Panc1 (cell line): ENCODE measurements around the gene ZFAND6. TPM values are rescaled to one million over a fixed set of nuclear protein-coding genes. Genes with fewer than 3 reads are reported as not detected.
"Not testable (repeated sequence)": the region's sequence is repeated elsewhere in the genome, so short reads cannot be mapped to it uniquely, and the experiment has no call there.

Source experiments
- ATAC-seq: fragments of 200-7000 bp; cut with Tn5 transposase; 2 replicates; pipeline ENCODE4 v1.9.1; 2020; ENCODE audit warnings: mild to moderate bottlenecking, moderate library complexity
- BruUV-seq: library from RNA; stranded (reverse); fragments of 400-500 nt; replicated peaks from 2 replicates; lab custom pipeline; 2021; lab: Mats Ljungman, UMichigan
- CTCF ChIA-PET: fragments of 300-600 bp; sonication (Branson Sonifier 250); formaldehyde crosslinking; loops from one replicate; lab custom pipeline; 2022; ENCODE audit warnings: antibody characterized with exemption; lab: Charles Lee
- POLR2A ChIA-PET: fragments of 300-600 bp; sonication (Branson Sonifier 250); formaldehyde crosslinking; loops from one replicate; lab custom pipeline; 2022; ENCODE audit warnings: antibody characterized with exemption; lab: Charles Lee
- DNase-seq: peaks from one replicate; pipeline ENCODE4 v3.0.0-alpha.2; 2010; ENCODE audit warnings: low read depth, low spot score
- H3K27ac ChIP-seq: 2 replicates; pipeline ENCODE4 v1.5.1; 2011; ENCODE audit warnings: mild to moderate bottlenecking, low read length, inconsistent platforms
- H3K27me3 ChIP-seq: fragments of 200-500 bp; sonication (Bioruptor generic); 2 replicates; pipeline ENCODE4 v1.6.0; 2014; ENCODE audit warnings: low read length, inconsistent platforms; ENCODE audit not compliant: control insufficient read depth, insufficient read depth
- H3K36me3 ChIP-seq: fragments of 200-500 bp; sonication (Bioruptor generic); 2 replicates; pipeline ENCODE4 v1.5.1; 2014; ENCODE audit warnings: inconsistent platforms, mild to moderate bottlenecking, low read length, moderate library complexity; ENCODE audit not compliant: control insufficient read depth, insufficient read depth
- H3K4me1 ChIP-seq: 2 replicates; pipeline ENCODE4 v1.5.1; 2011; ENCODE audit warnings: inconsistent platforms, mild to moderate bottlenecking, low read length, moderate library complexity; ENCODE audit not compliant: control insufficient read depth, insufficient read depth
- H3K4me3 ChIP-seq, 2 experiments: 2 replicates each; pipeline ENCODE4 v1.5.1; 2011 to 2012; ENCODE audit warnings: low read depth in 2 of 2, low read length in 2 of 2, mild to moderate bottlenecking in 2 of 2, inconsistent platforms in 1 of 2, moderate library complexity in 1 of 2
- H3K9me3 ChIP-seq: fragments of 200-500 bp; sonication (Bioruptor generic); 2 replicates; pipeline ENCODE4 v1.5.1; 2014; ENCODE audit warnings: low read depth, mild to moderate bottlenecking, inconsistent platforms, low read length, moderate library complexity; ENCODE audit not compliant: control insufficient read depth, insufficient read depth
- POLR2AphosphoS5 ChIP-seq: IDR thresholded peaks from 2 replicates; pipeline ENCODE4 v1.6.1; 2012; ENCODE audit warnings: mild to moderate bottlenecking, low read depth, low read length, moderate library complexity
- SIN3A ChIP-seq: IDR thresholded peaks from 2 replicates; pipeline ENCODE4 v1.6.1; 2012; ENCODE audit warnings: low read depth, mild to moderate bottlenecking, low read length, moderate library complexity, borderline replicate concordance; ENCODE audit not compliant: insufficient read depth
- TCF7L2 ChIP-seq: IDR thresholded peaks from 2 replicates; pipeline ENCODE4 v1.6.1; 2011; ENCODE audit warnings: mild to moderate bottlenecking, low read depth, low read length, inconsistent platforms
- in situ Hi-C: cut with HindIII; loops from 2 replicates; pipeline ENCODE4 v1.10.0; 2016; ENCODE audit warnings: low sequenced_read_pairs, low pct_unique_long_range_greater_than_20kb
- intact Hi-C: fragments of 100-400 bp; cut with micrococcal nuclease; formaldehyde crosslinking; loops from one replicate; pipeline ENCODE4 v1.10.0; 2022; ENCODE audit not compliant: unreplicated experiment
- total RNA-seq: library from RNA; stranded (reverse); gene quantifications from one replicate; pipeline ENCODE4 v1.2.1, GENCODE V29; 2021; ENCODE audit not compliant: unreplicated experiment
- TF ChIP-seq, protein P1 (sequence below): fragments of 450-650 bp; IDR thresholded peaks from 2 replicates; pipeline ENCODE4 v1.5.1; 2017; ENCODE audit warnings: mild to moderate bottlenecking
- TF ChIP-seq, protein P2 (sequence below), 2 experiments: IDR thresholded peaks; 2 replicates each; pipeline ENCODE4 v1.6.1; 2011 to 2012; ENCODE audit warnings: low read depth in 2 of 2, control low read depth in 1 of 2, low read length in 1 of 2, mild to moderate bottlenecking in 1 of 2, moderate library complexity in 1 of 2; ENCODE audit not compliant: insufficient read depth in 1 of 2

Gene ZFAND6
- total RNA-seq, 1 experiment from 2014 or later = 73.0 TPM

DNA sequence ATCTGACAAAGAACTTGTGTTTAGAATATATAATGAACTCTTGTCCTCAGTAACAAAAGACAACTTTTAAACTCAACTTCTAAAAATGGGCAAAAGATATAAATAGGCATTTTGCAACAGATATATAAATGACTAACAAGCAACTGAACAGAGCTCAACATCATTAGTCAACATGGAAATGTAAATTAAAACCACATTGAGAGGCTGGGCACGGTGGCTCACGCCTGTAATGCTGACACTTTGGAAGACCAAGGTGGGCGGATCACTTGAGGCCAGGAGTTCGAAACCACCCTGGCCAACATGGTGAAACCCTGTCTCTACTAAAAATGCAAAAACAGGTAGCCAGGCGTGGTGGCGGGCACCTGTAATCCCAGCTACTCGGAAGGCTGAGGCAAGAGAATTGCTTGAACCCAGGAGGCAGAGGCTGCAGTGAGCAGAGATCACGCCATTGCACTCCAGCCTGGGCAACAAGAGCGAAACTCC, 48.4 kb upstream of the ZFAND6 start:
- H3K27me3 ChIP-seq, CTCF ChIA-PET, H3K9me3 ChIP-seq, POLR2A ChIA-PET, ATAC-seq, BruUV-seq, in situ Hi-C loops, intact Hi-C loops, DNase-seq, H3K4me3 ChIP-seq, H3K27ac ChIP-seq, H3K4me1 ChIP-seq, H3K36me3 ChIP-seq: not testable (repeated sequence)

DNA sequence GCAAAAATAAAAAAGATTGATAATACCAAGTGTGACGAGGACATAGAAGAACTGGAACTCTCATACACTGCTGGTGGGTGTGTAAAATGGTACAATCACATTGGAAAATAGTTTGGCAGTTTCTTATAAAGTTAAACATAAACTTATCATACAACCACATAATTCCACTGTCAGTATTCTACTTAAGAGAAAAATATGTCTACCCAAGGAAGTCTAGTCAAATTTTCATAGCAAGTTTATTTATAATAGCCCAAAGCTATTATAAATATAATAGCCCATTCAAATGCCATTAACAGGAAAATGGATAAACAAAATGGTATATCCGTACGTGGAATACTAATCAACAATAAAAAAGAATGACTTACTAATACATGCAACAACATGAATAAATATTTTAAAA, 47.9 kb upstream of the ZFAND6 start:
- no peaks in the 10 kb centered on the region for H3K27me3 ChIP-seq
- BruUV-seq = no TSS peak
- intact Hi-C loops = no loop called here
- no peak overlapping the region for H3K27ac ChIP-seq
- H3K4me3 ChIP-seq = no peak overlapping the region
- no peaks in the 10 kb centered on the region for H3K4me1 ChIP-seq
- no peaks in the 10 kb centered on the region for H3K9me3 ChIP-seq
- ATAC-seq (no peak), DNase-seq (no peak)
- ChIA-PET CTCF (no interaction called here), POLR2A (no interaction called here)
- H3K36me3 ChIP-seq = no peaks in the 10 kb centered on the region
- TF ChIP-seq POLR2AphosphoS5 = no peak
- TF ChIP-seq, protein P1, sequence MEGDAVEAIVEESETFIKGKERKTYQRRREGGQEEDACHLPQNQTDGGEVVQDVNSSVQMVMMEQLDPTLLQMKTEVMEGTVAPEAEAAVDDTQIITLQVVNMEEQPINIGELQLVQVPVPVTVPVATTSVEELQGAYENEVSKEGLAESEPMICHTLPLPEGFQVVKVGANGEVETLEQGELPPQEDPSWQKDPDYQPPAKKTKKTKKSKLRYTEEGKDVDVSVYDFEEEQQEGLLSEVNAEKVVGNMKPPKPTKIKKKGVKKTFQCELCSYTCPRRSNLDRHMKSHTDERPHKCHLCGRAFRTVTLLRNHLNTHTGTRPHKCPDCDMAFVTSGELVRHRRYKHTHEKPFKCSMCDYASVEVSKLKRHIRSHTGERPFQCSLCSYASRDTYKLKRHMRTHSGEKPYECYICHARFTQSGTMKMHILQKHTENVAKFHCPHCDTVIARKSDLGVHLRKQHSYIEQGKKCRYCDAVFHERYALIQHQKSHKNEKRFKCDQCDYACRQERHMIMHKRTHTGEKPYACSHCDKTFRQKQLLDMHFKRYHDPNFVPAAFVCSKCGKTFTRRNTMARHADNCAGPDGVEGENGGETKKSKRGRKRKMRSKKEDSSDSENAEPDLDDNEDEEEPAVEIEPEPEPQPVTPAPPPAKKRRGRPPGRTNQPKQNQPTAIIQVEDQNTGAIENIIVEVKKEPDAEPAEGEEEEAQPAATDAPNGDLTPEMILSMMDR = no peak
- TF ChIP-seq, protein P2, sequence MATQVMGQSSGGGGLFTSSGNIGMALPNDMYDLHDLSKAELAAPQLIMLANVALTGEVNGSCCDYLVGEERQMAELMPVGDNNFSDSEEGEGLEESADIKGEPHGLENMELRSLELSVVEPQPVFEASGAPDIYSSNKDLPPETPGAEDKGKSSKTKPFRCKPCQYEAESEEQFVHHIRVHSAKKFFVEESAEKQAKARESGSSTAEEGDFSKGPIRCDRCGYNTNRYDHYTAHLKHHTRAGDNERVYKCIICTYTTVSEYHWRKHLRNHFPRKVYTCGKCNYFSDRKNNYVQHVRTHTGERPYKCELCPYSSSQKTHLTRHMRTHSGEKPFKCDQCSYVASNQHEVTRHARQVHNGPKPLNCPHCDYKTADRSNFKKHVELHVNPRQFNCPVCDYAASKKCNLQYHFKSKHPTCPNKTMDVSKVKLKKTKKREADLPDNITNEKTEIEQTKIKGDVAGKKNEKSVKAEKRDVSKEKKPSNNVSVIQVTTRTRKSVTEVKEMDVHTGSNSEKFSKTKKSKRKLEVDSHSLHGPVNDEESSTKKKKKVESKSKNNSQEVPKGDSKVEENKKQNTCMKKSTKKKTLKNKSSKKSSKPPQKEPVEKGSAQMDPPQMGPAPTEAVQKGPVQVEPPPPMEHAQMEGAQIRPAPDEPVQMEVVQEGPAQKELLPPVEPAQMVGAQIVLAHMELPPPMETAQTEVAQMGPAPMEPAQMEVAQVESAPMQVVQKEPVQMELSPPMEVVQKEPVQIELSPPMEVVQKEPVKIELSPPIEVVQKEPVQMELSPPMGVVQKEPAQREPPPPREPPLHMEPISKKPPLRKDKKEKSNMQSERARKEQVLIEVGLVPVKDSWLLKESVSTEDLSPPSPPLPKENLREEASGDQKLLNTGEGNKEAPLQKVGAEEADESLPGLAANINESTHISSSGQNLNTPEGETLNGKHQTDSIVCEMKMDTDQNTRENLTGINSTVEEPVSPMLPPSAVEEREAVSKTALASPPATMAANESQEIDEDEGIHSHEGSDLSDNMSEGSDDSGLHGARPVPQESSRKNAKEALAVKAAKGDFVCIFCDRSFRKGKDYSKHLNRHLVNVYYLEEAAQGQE (IDR thresholded peaks at IDR 0.05; ENCODE audit: insufficient read depth in 1 of 2, low read depth in 2 of 2, low read length in 1 of 2) = no peak
- TF ChIP-seq SIN3A = no peak
- TF ChIP-seq TCF7L2 = no peak
- in situ Hi-C loops = no loop called here

DNA sequence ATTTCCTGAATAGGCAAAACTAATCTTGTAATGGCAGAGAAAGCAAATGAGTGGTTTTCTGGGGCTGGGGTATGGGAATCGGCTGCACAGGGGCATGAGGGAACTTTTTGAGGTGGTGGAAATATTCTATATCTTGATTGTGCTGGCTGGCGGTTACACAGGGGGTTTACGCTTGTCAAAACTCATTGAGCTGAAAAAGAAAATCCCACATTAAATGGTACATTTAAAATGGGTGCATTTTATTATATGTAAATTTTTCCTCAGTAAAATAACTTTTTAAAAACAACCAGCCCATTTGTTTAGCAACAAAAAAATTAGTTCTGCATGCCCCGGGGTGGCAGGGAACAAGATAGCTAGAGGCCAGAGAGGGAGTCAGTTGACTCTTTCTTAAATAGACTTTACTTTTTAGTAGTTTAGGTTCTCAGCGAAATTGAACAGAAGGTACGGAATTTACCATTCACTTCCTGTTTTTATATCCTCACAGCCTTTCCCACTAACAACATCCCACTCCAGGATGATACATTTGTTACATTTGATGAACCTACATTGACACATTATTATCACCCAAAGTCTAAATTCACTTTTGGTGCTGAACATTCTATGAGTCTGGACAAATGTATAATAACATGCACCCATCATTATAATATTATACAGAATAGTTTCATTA, 47.3 kb upstream of the ZFAND6 start:
- CTCF ChIA-PET = no interaction called here
- H3K36me3 ChIP-seq = no peaks in the 10 kb centered on the region

More for the DNA sequence above, 47.3 kb upstream of the ZFAND6 start:
- H3K27ac ChIP-seq = no peak overlapping the region
- POLR2A ChIA-PET = no interaction called here
- no peak overlapping the region for H3K4me3 ChIP-seq
- TF ChIP-seq POLR2AphosphoS5 (no peak), SIN3A (no peak), TCF7L2 (no peak)
- TF ChIP-seq, protein P2 (IDR thresholded peaks at IDR 0.05; ENCODE audit: insufficient read depth in 1 of 2, low read depth in 2 of 2, low read length in 1 of 2) = no peak
- TF ChIP-seq, protein P1 = no peak
- intact Hi-C loops = no loop called here
- no TSS peak for BruUV-seq
- H3K27me3 ChIP-seq = no peaks in the 10 kb centered on the region
- ATAC-seq = no peak
- in situ Hi-C loops = no loop called here
- H3K4me1 ChIP-seq = no peaks in the 10 kb centered on the region
- DNase-seq = no peak
- H3K9me3 ChIP-seq = no peaks in the 10 kb centered on the region
